ENCODE data around the gene UBE3D. TPM values are rescaled to one million over a fixed set of nuclear protein-coding genes. Genes with fewer than 3 reads are reported as not detected.

The UBE3D gene

DNA sequence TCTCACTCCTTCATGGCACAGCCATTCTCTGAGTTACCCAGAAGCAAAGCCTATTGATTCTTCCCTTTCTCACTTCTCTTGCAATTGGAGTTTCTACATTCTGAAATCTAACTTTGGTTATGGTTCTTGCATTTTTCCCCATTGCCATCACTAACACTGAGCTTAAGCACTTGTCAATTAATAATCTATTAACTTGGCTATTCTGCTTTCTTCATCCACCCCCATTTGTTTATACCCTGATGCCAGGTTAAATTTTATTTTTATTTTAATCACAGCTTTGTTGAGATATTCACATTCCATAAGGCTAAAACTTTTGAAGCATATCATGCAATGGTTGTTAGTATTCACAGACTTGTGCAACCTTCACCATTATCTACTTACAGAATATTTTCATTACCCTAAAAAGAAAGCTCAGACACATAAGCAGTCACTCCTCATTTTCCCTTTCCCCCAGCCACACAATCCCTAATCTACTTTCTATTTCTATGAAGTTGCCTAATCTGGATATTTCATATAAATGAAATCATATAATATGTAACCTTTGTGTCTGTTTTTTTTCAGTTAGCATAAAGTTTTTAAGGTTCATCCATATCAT is 222.3 kb downstream of the UBE3D start:
- H3K4me2 ChIP-seq (ENCODE audit: low read length, poor library complexity, severe bottlenecking) = peak overlapping the region; percentile 45
- no peak overlapping the region for H2AK5ac ChIP-seq (ENCODE audit: low read length, severe bottlenecking)
- H2BK12ac ChIP-seq (ENCODE audit: low read length in 2 of 2) = no peak overlapping the region
- no peak overlapping the region for H3K4me3 ChIP-seq (ENCODE audit: insufficient read depth in 1 of 2, low read depth in 1 of 2, low read length in 2 of 2)
- H3K27me3 ChIP-seq (ENCODE audit: control insufficient read depth in 1 of 2, insufficient read depth in 1 of 2, low read length in 2 of 2) = no peaks in the 10 kb centered on the region
- H3K4ac ChIP-seq (ENCODE audit: low read depth in 1 of 2, low read length in 2 of 2) = no peak overlapping the region
- no peak overlapping the region for H3K9ac ChIP-seq (ENCODE audit: low read length)
- H4K8ac ChIP-seq (ENCODE audit: low read length) = no peak overlapping the region
- no peak overlapping the region for H4K91ac ChIP-seq (ENCODE audit: low read length)
- H3K27ac ChIP-seq (ENCODE audit: low read length, poor library complexity, severe bottlenecking) = peak overlapping the region; percentile 95
- H2BK5ac ChIP-seq (ENCODE audit: low read depth, low read length, poor library complexity, severe bottlenecking) = peak overlapping the region; percentile 96
- H3K36me3 ChIP-seq (ENCODE audit: control insufficient read depth in 1 of 2, insufficient read depth in 2 of 2, low read depth in 1 of 2, low read length in 2 of 2) = no peaks in the 10 kb centered on the region
- H2BK15ac ChIP-seq (ENCODE audit: low read depth, poor library complexity, severe bottlenecking) = no peak overlapping the region
- no peak overlapping the region for H3K18ac ChIP-seq (ENCODE audit: low read depth in 1 of 2, low read length in 2 of 2)
- H3K14ac ChIP-seq (ENCODE audit: low read length in 2 of 2) = no peak overlapping the region
- H3K23ac ChIP-seq (ENCODE audit: low read length in 2 of 2) = no peak overlapping the region
- no peak for DNase-seq
- H3K79me1 ChIP-seq (replicated peaks; ENCODE audit: low read length, poor library complexity, severe bottlenecking) = no peaks in the 10 kb centered on the region
- peaks cover 6% of the 10 kb centered on the region for H3K4me1 ChIP-seq (ENCODE audit: control insufficient read depth, insufficient read depth, low read depth, low read length)
- no peaks in the 10 kb centered on the region for H3K9me3 ChIP-seq (ENCODE audit: control insufficient read depth, low read length)
- H2BK120ac ChIP-seq (ENCODE audit: low read depth, low read length) = no peak overlapping the region
- H2AFZ ChIP-seq (ENCODE audit: low read depth, low read length) = no peak overlapping the region

DNA sequence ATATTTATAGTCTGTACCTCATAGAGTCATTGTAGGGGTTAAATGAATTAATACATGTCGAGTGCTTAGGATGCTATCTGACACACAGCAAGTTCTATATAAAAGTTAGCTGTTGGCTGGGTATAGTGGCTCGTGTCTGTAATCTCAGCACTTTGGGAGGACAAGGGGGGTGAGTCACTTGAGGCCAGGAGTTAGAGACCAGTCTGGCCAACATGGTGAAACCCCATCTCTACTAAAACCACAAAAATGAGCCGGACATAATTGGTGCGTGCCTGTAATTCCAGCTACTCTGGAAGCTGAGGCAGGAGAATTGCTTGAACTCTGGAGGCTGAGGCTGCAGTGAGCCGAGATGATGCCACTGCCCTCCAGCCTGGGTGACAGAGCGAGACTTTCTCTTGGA is 222.9 kb downstream of the UBE3D start:
- Histone ChIP-seq H2BK12ac (ENCODE audit: low read length in 2 of 2) (no peak overlapping the region), H2BK5ac (ENCODE audit: low read depth, low read length, poor library complexity, severe bottlenecking) (peak overlapping the region; percentile 96), H2BK120ac (ENCODE audit: low read depth, low read length) (no peak overlapping the region), H3K23ac (ENCODE audit: low read length in 2 of 2) (no peak overlapping the region), H2BK15ac (ENCODE audit: low read depth, poor library complexity, severe bottlenecking) (no peak overlapping the region), H3K4ac (ENCODE audit: low read depth in 1 of 2, low read length in 2 of 2) (no peak overlapping the region), H3K9me3 (ENCODE audit: control insufficient read depth, low read length) (no peaks in the 10 kb centered on the region), H4K91ac (ENCODE audit: low read length) (no peak overlapping the region), H4K8ac (ENCODE audit: low read length) (no peak overlapping the region), H2AFZ (ENCODE audit: low read depth, low read length) (no peak overlapping the region), H3K4me3 (ENCODE audit: insufficient read depth in 1 of 2, low read depth in 1 of 2, low read length in 2 of 2) (no peak overlapping the region), H3K79me1 (replicated peaks; ENCODE audit: low read length, poor library complexity, severe bottlenecking) (no peaks in the 10 kb centered on the region), H3K18ac (ENCODE audit: low read depth in 1 of 2, low read length in 2 of 2) (no peak overlapping the region), H3K14ac (ENCODE audit: low read length in 2 of 2) (no peak overlapping the region), H3K4me2 (ENCODE audit: low read length, poor library complexity, severe bottlenecking) (peak overlapping the region; percentile 48), H3K4me1 (ENCODE audit: control insufficient read depth, insufficient read depth, low read depth, low read length) (peaks cover 6% of the 10 kb centered on the region), H3K27me3 (ENCODE audit: control insufficient read depth in 1 of 2, insufficient read depth in 1 of 2, low read length in 2 of 2) (no peaks in the 10 kb centered on the region), H3K27ac (ENCODE audit: low read length, poor library complexity, severe bottlenecking) (peak overlapping the region; percentile 95), H3K36me3 (ENCODE audit: control insufficient read depth in 1 of 2, insufficient read depth in 2 of 2, low read depth in 1 of 2, low read length in 2 of 2) (no peaks in the 10 kb centered on the region), H2AK5ac (ENCODE audit: low read length, severe bottlenecking) (no peak overlapping the region), H3K9ac (ENCODE audit: low read length) (no peak overlapping the region)
- DNase-seq = peak; percentile 76
- 57% methylated on average over 5 of the region's 6 CpGs for WGBS

Small RNA genes lying within 50 kb of the gene (small RNA-seq; reads per million reads assigned to genes)
- not detected for gene LAP3P1 (ENCODE audit: low read depth)

Data from mesenchymal stem cell (in vitro differentiated cells and primary cell).